CD4-positive, alpha-beta T cell treated with Interleukin-15 for 4 hours (primary cell): ENCODE measurements around the gene HDHD5.

Experiments used
- DNase-seq: peaks from one replicate; pipeline ENCODE4 v3.0.0-alpha.2; 2020; ENCODE audit warnings: low spot score

Gene HDHD5

DNA sequence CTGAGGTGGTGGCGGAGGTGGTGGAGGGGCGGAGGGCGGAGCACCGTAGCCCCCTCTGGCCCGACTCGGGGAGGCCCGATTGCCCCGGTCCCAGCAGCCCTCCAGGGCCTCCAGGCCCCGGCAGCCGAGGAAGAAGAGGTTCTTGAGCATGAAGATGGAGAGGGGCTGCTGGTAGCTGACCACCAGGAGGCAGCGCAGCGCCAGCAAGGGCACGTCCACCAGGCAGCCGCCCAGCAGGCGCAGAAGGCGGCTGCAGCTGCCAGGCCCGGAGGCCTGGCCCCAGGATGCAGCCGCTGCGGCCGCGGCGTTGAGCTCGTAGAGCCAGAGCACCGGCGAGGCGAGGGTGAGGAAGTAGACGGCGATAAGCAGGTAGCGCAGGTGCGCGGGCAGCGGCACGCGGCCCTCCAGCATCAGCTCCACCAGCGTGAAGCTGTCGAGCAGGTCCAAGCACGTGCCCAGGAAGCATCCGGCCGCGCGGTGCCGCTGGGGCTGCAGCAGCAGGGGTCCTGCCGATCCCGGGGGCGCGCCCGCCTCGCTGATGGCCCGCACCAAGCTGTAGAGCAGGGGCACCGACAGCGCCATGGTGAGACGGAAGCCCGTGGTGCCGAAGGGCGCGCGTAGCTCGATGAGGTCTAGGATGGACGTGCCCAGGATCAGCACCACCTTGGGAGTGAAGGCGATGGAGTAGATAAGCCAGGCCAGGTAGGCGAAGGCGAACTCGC is 39.4 kb downstream of the HDHD5 start:
- no peak for DNase-seq

DNA sequence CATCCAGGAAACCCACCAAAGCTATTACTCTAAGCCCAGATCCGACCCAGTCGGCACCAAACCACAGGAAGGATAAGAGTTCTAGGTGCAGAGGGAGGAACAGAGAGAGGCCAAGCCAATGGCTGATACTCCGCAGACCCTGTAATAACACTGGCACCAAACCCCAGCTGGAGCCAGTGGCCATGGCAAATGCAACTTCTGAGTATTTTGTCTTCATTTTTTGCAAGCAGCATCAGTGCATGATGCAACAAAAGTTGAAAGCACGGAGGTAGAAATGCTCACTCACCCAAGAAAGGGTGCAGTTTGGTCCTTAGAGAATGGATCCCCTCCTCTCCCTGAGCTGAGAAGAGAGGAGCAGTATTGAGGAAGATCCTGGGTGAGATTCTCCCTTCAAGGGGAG is 40.7 kb downstream of the HDHD5 start:
- no peak for DNase-seq

DNA sequence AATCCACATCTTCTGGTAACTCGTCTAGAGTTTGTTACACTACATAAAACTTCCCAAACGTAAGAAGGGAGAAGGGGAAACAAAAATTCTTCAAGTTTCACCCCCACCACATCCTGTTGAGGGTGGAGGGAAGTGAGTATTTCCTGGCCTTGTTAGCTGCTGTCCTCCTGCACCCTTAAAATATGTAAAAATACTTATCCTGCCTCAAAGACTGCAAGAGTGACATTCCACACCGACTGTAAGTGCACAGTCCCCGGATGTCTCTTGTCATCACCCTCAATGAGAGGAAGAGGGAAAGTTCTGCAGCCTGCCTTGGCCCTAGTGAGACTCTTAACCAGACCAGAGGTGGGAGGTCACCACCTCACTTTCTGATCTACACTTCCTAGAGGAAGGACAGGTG is 41.2 kb downstream of the HDHD5 start:
- no peak for DNase-seq

DNA sequence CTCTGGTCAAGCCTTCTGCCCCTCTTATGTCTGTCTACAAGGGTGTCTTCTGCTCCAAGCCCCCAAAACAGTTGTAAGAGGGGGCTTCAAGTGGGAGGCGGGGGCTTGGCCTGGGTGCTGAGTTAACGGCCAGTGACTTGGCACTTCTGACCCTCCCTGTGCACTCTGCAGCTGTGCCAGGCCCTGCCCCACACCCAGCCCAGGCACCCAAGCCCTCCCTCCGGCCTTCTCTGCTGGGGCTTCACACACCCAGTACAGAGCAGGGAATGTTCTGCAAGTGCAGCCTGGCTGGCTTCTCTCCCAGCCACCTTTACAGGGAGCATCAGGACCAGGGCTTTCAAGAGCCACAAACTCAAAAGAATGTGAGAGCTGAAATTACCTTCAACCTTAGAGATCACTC is 41.7 kb downstream of the HDHD5 start:
- no peak for DNase-seq

DNA sequence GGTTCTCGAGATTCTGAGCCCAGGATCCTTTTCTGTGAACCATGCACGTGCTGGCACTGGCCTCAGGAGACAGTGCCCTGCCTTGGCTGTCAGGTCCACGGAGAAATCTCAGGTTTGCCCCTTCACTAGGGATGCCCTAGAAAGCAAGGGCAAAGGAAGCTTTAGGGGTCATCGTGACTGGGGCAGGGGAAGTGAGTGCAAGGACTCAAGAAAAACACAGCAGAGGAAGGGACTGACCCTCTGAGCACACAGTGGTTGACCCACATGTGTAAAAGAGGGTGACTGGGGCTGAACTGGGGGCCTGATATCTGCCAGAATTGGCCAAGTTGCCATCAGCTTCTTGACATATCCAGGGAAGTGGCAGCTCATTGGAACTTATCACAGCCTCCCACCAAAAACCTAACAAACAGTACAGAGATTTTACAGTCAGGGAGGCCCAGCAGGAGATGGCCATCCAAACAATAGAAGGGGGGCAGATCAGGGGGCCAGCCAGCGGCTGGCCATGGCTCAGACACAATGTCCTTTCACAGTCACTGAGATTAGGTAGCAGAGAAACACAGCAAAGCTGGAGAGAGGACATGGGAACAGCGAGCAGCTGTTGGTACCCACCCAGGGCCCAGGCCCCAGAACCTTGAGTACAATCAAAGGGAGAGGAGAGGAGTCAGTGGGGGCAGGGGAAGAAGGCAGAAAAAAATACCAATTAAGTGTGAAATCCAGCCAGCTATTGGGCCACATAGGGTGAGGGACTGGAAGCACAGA is 42.3 kb downstream of the HDHD5 start:
- no peak for DNase-seq

DNA sequence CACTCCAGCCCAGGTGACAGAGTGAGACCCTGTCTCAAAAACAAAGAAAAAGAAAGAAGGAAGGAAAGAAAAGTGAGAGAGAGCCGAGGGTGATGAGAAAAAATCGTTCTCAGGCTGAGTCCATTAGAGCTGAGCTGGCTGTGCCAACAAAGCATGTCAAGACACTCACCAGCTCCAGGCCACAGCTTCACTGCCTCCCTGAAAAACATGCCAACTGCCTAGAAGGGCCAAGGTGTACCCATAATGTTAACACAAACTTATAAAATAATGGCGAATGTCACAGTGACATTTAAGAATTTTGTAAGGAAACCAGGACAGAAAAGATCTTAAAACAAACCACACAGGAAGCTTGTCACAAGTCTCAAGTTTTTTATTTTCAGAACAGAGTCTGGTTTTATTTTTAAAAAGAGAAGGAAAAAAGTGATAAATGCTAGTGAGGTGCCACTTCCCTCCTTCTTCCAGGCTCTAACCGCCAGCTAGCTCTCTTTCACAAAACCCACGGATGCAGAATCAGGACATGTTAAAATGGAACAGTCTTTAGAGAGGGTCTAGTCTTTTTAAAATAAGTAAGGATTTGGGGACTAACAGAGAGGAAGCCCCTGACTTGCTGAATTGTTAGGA is 43.0 kb downstream of the HDHD5 start:
- no peak for DNase-seq

DNA sequence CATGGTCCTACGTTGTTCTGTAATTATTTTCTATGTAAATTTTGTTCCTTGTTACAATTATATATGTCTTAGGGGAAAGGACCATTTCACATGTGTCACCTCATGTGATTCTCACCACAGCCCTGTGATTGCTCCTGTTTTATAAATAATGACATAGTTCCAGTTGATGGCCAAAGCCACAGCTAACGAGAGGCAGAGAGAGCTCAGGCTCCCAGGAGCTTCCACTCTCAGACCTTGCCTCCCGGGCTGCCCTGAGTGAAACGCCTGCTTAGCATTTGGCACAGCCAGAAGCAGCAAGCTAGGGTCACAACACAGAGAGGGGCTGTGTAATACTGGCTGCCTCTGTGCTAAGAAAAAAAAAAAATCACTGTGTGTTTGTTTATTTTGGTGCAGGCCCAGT is 43.8 kb downstream of the HDHD5 start:
- DNase-seq, result no peak

DNA sequence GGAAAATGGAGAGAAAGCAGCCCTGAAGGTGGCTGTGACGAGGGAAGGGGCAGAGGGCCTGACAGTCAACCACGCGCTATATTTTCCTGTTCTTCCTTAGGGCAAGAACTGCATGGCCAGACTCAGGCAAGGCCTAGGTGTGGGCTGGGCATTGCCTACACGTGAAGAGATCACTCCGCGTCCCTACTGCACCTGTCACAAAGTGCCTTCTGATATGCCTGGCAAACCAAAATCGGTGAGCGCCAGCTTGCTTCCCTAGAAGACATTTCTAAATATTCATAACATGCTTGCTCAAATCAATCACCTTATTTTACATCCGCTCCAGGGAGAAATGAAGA is 44.2 kb downstream of the HDHD5 start:
- no peak for DNase-seq

DNA sequence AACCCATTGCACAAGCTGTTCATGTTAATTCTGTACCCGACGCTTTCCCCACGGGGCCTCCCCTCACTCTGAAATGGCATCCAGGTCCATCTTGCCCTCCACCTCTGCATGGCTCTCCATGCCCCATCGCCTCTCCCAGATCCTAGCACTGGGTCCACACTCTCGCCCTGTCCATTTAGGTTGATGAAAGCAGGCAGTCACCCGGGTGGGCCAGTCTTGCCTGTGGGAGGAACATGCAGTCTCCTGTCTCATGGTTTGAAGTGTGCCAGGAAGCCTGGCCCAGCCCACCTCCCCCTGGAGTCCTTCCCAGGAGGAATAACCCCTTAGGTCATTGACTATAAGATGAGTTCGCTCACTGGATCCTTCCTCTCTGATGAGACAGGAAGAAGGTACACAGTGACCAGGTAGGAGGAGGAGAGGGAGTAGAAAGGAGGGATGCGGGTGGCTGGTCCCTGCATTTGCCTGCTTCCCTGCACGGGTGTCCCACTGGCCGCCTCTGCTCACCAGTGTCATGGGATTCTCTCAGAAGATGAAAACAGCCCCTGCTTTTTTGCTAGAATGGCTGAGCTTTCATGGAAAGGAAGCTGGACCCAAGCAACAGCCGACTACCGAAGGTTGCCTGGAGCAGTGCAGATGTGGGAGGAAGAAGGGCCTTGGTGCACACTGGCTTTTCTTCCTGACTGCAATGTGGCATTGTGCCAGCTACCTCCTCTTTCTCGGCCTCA is 44.7 kb downstream of the HDHD5 start:
- DNase-seq, result no peak

DNA sequence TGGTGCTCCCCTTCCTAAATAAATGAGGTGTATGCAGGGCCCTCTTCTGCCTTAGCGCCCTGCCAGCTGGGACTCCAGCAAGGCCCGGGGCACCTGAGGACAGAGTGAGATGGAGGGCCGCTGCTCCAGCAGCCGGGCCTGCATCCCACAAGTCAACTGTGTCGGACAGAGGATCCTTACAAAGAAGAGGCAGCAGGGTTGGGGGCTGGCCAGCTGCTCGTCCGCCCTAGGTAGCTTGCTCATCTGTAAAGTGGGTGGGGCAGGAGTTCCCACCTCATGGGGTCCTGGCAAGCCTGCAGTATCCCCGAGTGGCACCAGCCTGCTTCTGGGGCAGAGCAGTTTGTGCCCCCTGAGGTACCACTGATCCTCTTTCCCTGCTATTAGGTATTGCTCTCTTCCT is 45.5 kb downstream of the HDHD5 start:
- DNase-seq, result no peak

DNA sequence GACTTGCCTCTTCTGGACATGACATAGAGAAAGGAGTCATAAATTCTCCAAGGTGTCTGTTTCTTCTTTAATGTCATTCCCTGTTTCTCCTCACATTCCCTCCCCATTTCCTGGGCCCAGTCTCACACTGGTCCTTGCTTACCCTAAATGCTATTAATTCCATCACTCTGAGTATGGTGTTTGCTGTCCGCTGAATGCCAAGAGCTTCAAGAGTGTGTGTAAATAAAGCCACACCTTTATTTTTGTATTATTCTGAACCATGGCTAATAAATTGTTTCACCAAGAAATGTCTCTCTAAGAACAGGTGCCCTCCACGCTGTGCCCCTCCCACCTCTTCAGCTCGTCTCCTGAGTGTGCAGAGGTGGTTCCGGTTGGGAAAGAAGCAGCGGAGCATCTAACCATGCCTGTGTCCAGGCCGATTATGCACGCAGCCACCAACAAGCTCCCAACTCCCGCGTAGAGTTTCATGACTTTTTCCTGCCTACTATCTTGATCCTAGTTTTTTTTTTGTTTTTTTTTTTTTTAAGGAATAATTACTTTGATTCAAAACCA is 46.5 kb downstream of the HDHD5 start:
- no peak for DNase-seq

DNA sequence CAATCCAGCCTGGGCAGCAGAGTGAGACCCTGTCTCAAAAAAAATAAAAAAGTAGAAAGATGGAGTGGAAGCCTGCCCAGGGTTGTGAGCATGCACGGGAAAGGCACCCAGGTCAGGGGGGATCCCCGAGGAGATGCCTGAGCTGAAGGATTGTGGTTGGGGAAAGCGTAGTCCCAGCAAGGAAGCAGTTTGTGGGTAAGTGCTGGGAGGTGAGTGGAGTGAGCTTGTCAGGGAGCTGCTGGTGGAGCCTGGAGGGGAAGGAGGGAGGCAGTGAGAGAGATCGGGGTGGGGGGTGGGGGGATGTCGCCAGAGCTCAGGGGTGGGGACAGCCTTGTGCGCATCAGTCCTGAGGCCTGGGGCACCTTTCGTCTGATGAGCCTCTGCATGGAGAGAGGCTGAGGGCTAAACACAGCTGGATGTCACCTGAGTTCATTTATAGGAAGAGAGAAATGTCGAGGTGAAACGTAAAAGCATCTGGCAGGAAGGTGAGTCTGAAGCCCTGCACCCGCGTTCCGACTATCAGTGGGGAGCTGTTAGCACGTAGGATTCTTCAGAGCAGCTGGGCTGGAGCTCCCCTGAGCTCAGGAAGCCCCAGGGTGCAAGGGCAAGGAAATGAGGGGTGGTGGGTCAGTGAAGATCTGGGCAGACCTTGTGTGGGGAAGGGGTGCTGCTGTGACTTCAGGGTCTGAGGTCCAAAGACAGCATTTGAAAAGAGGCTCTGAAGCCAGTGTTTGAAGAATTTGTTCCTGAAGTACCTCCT is 48.1 kb downstream of the HDHD5 start:
- DNase-seq, result no peak

DNA sequence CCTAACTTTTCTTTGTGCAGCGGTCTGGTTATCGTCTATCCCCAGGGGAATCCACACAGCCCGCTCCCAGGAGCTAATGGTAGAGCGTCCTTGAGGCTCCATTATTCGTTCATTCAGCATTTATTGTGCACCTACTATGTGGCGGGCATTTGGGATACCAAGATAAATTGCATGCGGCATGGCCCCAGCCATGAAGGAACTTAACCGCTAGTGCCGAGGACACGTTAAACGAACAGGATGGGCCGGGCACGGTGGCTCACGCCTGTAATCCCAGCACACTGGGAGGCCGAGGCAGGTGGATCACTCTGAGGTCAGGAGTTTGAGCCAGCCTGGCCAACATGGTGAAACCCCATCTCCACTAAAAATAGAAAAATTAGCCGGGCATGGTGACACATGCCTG is 49.1 kb downstream of the HDHD5 start:
- DNase-seq, result no peak

DNA sequence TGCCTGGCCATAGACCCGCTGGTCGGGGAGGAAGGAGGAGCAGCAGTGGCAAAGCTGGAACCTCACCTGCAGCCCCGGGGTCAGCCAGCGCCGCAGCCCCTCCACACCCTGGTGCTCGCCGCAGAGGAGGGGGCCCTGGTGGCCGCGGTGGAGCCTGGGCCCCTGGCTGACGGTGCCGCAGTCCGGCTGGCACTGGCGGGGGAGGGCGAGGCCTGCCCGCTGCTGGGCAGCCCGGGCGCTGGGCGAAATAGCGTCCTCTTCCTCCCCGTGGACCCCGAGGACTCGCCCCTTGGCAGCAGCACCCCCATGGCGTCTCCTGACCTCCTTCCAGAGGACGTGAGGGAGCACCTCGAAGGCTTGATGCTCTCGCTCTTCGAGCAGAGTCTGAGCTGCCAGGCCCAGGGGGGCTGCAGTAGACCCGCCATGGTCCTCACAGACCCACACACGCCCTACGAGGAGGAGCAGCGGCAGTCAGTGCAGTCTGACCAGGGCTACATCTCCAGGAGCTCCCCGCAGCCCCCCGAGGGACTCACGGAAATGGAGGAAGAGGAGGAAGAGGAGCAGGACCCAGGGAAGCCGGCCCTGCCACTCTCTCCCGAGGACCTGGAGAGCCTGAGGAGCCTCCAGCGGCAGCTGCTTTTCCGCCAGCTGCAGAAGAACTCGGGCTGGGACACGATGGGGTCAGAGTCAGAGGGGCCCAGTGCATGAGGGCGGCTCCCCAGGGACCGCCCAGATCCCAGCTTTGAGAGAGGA is 49.8 kb downstream of the HDHD5 start:
- DNase-seq, result no peak

DNA sequence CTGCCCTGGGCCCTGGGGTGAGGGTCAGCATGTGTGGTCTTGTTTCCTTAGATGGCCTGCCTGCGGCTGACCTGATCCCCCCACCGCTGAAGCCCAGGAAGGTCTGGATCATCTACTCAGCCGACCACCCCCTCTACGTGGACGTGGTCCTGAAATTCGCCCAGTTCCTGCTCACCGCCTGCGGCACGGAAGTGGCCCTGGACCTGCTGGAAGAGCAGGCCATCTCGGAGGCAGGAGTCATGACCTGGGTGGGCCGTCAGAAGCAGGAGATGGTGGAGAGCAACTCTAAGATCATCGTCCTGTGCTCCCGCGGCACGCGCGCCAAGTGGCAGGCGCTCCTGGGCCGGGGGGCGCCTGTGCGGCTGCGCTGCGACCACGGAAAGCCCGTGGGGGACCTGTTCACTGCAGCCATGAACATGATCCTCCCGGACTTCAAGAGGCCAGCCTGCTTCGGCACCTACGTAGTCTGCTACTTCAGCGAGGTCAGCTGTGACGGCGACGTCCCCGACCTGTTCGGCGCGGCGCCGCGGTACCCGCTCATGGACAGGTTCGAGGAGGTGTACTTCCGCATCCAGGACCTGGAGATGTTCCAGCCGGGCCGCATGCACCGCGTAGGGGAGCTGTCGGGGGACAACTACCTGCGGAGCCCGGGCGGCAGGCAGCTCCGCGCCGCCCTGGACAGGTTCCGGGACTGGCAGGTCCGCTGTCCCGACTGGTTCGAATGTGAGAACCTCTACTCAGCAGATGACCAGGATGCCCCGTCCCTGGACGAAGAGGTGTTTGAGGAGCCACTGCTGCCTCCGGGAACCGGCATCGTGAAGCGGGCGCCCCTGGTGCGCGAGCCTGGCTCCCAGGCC is 50.6 kb downstream of the HDHD5 start:
- no peak for DNase-seq

DNA sequence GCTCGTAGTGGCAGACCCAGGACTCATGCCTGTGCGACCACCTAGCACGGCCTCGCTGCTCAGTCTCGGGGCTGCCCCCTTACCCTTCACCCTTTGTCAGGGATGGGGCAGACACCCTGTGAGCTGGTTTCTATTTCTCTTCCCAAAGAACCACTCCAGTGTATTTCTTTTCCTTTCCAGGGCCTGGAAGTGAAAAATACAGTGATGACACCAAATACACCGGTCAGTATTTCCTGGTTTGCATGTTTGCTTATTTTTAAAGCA is 51.6 kb downstream of the HDHD5 start:
- no peak for DNase-seq

DNA sequence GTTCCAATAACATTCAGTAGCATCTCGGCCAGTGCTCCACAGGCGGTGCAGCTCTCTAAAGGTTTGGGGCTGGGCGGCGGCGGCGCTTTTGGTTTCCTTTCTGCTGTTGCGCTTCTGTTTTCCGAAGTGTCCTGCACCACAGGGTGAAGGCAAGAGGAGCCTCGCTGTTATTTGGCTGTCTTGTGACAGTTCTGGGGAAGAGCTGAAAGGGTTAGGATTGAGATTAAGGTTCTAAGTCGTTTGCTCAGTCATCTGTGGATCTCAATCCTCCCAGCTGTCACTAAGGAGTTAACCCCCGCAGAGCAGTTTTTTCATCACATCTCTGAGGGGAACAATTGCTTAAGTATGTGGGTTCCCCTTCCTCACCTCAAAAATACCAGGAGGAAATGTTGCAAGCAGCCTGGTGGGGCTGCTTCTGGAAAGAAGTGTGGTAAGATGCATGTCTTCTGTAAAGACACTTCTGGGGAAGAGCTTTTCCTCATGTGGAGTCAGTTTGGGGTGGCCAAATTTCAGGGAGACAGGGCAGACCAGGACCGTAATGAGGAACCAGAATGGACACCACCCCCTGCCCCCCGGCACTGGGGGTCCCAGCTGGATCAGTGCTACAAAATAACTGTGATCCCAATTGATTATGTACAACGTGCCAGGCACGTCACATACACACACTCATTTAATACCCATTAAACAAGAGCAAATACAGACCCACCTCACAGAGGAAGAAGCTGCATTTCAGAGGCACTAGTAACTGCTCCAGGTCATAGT is 52.1 kb downstream of the HDHD5 start:
- DNase-seq, result no peak

DNA sequence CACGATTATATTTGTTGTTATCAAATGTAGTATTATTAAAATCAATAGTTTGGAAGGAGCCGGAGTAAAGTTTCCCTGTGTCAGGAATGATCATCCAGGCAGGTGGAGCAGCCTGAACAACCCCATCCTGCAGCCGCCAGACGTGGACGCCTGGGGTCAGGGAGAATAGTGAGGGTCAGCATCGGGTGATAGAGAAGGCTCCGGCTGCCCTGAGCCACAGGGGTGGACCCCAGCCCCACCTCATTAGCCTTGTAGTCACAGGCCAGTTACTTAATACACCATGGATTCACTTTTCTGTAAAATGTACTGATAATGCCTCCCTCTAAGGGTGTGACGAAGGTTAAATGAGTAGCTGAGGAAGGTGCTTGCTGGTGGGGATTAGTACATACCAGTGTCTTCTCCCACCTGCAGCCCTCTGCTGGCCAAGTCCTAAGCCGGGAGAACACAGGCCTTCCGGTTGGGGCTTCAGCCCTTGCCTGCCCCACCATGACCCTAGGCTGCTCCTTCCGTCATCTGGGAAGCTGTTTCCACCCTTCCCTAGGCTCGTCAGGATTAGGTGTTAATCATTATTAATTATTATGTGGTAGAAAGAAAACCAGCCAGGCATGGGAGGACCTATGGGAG is 52.8 kb downstream of the HDHD5 start:
- DNase-seq, result no peak
